ENCODE data around the gene CPVL.
"Not testable (repeated sequence)": the region's sequence is repeated elsewhere in the genome, so short reads cannot be mapped to it uniquely, and the experiment has no call there.

The CPVL gene

DNA sequence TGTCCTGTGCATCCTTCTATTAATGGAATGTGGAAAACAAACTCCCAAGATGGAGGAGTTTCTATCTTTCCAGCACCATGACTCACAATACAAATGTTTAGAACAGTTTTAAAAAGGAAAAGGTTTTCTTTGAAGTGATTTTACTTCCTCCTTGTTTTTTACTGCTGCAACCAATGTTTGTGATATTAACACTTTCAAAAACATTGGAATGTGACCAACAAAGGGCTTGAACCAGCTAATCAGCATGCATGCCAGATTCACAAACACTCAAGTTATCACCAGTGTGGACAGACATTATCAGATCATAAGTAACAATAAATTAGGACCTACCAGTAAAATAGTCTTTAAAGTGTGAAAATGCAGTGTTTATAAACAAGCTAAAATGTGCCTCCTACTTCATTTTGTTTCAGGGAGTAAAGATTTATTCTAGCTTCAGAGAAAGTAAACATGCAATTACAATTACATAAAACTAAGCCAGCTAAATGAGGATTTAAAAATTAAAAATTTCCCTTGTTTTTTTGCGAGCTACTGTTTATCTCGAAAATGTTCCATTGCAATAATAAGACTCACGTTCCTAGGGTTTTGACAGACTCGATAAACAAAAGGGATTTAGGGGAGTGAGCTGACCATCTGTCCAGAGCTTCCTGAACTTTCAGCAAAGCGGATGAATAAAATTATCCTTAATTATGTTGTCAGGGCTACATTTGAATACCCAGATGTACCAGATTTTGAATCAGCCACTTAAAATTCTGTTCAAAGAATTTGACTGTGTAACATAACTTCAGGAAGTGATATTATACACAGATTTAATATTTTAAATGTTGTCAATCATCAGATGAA, 29.8 kb downstream of the CPVL start:
- DNase-seq = no peak

DNA sequence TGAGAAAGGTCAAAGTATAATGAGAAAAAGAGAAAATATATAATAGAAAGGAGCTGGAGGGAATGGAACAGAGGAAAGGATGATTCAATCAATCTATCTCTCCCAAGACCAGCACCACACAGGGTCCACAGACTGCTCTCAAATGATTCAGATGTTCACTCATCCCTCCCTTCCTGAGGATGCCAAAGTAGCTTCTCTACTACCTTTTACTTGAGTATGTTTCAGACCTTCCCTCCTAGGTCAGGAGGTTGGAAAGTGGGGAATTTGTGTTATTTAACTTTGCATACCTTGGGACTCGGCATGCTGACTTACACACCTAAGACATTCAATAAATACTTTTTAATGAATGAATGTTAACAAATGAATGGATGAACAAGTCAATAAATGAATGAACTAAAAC, 30.6 kb downstream of the CPVL start:
- DNase-seq = no peak

DNA sequence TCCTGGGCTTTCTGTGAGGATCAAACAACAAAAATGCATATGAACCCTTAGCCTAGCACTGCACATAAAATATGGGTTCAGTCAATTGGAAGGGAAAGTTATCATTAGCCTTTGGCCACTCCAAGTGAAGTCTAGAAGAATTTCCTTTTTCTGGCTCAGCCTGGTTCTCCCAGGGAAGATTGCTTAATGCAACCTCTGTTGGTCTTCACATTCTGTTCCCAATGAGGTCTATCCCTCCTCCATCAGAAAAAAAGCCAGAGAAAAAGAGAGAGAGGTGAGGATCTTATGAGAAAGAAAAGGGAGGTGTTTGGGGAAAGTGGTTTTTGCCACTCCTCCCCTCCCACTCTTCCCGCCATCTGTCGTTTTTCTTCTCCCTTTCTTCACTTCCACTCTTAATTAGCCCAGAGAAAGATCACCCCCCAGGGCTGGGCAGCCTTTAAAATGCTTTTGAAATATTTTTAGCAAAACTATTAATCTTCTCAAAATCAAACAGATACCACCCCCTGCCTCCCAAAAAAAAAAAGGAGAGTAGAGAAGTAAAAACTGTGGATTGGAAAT, 31.1 kb downstream of the CPVL start:
- DNase-seq = no peak

DNA sequence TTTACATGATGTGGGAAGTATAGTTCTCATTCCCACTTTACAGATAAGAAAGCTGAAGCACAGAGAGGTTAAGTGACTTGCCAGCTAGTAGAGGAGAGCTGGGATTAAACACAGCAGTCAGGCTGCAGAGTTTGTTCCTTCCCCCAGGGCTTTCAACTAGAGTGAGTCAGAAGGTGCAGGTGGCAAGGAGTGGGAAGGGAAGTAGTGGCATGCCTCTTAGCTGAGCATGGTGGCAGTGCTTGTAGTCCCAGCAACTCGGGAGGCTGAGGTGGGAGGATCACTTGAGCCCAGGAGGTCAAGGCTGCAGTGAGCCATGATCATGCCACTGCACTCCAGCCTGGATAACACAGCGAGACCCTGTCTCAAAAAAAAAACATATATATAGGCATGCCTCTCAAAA, 32.1 kb downstream of the CPVL start:
- DNase-seq = not testable (repeated sequence)

DNA sequence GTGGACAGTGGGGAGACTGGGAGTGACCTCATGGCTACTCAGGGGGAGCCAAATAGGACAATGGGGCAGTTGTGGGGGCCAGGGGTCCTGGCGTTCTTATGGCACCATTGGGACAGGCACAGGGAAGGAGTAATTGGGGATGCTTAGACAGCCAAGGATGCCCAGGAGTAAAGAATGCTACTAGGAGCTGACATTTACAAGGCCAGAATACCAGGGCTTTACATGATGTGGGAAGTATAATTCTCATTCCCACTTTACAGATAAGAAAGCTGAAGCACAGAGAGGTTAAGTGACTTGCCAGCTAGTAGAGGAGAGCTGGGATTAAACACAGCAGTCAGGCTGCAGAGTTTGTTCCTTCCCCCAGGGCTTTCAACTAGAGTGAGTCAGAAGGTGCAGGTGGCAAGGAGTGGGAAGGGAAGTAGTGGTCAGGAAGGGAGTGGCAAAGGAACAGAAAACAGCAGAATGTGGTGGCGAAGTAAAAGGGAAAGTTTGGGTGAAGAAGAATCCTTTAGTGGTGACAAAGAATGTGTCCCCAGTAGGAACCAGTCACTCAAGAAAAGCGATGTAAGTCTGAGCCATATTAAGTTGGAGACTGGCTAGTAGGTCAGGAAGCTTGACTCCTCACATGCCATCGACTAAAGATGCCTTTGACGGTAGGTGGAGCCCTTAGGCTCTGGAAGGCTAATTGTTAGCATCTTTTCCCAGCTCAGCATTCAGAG, 32.8 kb downstream of the CPVL start:
- DNase-seq = peak; percentile 99

DNA sequence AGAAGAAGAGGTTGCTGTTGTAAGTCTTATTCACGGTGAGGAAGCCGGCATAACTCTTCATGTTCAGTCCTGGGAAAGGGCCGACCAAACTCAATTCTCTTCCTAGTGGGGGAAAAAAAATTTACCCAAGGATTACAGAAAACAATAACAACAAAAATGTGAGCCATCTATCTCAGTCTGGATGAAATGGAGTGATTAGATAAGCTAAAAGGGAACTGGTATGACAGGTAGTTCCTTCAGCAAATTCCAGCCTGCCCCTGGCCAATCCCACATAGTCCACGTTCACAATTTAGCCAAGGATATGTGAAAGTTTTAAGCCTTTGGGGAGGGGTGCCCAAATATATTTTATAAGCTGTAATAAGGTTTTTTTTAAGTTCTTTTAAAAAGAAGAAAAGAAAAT, 33.6 kb downstream of the CPVL start:
- no peak for DNase-seq

DNA sequence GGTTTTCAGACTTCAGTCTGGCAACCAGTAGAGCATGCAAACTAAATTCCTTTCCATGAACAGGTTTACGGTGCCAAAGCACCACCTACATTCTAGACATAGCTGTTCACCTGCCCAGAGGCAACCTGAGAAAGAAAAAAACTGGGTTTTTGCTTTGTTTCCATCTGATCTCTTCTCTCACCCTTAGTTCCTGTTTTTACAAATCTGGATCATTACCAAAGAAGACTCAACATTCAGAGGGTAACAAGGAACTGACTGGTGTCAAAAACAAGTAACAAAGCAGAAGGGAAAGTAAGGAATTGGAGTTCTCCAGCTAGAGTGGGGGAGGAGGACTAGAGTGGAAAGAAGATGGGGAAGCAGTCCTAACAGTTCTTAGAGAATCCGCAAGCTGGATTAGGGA, 36.4 kb downstream of the CPVL start:
- DNase-seq = peak; percentile 96

DNA sequence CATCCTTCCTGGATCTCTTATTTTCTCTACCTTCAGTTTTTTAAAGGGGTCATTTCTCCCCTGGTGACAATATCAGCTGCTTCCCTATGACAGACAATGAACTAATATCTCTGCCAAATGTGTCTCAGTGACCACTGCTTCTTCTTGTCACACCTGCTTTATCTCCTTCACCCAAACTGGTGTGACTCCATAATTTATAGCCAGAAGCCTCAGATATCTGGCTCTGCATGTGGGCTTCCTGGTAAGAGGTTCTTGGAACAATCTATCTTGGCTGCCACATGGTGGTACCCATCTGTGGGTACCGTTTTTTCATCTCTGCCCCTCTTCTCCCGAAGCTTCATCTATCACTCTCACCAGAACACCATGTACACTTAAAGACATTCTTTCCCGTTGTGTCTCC, 37.0 kb downstream of the CPVL start:
- no peak for DNase-seq

DNA sequence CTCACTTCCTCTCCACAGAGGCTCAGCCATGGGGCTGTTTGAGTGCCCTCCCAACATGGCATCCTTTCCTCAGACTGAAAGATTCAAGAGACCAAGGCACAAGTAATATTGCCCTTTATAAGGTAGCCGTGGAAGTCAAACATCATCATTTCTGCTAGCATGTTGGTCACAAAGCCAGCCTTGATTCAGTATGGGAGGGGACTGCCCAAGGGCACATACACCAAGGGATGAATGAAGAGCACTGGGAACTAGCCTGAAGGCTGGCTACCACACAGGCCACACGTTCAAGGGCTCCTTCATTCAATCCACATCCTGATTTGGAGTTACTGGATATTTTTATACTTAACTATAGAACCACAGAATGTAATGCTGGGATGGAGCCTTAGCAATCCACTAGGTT, 39.3 kb downstream of the CPVL start:
- DNase-seq = no peak

DNA sequence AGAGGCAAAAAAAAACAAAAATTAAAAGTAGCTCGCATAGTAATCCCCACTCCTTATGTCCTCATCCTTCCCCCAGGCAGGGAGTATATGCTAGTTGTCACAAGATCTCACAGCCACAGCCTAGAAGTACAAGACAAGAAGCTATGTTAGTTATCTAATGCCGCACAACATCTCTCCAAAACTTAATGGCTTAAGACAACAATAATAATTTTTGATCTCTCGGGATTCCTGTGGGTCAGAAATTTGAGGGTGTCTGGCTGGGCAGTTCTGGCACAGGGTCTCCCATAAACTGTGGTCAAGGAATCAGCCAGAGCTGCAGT, 39.7 kb downstream of the CPVL start:
- DNase-seq = no peak

DNA sequence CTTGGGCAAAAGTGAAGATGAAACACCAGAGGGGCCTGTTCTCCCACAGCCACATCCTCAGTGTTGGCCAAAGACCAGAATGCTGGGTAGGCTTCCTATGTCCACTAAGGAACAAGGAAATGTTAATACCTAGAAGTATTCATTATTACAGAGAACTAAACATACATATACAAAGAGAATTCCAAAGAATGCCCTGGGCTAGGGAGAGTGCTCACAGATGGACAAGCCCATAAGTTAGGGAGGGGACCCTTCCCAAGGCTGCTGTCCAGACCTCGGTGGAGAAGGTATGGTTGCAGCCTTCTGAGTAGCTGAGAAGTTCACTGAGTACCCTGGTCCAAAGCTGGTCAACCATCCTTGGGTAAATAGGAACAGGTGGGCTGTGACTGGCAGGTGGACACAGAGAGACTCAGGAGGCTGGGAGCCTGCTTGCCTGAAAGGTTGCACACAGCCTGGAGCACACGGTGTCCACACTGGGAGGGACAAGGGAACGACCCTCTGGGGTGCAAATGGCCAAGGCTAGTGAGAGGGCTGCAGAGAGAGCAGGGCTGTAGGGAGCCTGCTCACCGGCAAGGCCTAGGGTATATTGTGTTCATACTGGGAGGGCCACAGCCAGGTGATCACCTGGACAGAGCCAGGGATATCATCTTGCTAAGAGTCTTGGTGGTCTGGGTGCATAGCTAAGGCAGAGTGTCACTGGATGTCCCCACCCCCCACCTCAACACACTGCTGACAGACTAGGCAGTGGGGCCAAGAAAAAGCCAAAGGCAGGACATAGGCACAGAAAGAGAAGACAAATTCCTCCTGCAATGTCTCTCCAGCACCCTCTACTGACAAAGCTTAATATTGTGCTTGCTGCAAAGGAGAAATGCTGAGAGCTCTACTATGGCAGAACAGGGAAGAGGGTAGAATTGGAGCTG, 40.3 kb downstream of the CPVL start:
- DNase-seq = peak; percentile 77

DNA sequence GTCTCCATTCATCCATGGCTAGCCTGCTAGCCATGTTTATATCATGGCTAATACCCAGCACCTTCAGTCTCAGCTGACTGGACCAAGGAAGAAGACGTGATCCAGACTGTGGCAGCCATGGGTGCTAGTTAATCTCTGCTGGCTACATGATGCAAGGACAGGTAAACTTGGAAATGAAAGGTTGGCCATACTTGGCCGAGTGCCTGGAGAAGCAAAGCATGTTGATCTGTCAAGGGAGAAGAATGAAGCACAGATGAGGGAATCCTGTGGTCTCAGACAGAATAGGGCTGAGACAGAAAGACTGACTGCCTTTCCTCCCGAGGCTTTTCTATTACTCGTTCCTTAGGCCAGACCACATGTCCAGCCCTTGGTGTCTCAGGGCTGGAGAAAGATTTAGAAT, 41.1 kb downstream of the CPVL start:
- no peak for DNase-seq

DNA sequence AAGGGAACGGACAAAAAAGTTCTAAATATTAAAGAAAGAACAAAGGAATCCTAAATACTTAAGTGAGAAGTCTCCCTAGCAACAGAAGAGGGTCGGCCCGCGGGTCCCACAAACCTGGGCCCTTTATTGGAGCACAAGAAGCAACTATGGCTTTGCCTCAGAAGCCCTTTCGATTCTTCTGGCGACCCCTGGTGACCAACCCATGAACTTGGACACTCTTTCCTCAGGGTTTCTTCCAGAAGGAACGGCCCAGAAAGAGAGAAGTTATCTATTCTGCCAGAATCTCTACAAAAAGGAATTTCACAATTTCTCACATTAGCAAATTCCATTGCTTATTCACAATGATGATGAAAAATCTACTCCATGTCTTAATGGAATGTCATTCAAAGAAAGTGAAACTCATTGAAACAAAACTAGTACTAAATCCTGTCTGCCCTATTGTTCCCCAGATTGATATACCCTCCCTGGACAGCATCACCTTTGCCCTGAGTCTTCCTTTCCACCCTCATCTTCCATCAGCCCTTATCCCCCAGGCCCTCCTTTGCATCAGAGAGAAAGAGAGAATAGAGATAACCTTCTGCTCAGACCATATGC, 43.7 kb downstream of the CPVL start:
- peak; percentile 58 for DNase-seq

DNA sequence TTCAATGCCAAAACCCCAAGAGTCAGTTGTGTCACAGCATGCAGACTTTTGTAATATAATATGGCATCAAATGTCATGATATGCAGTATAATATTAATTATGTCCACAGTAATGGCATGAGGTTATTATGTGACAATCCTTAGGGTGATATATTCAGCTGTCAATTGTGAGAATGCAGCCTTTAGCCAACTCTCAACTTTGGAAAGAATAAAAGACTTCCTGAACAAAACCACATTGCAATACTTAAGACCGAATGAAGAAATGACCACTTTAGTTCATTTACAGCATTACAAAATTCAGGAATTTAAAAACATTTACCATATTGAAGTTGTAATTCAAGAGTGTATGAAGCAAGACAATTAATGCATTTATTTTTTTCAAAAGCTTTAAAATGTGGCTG, 45.4 kb downstream of the CPVL start:
- peak; percentile 48 for DNase-seq

DNA sequence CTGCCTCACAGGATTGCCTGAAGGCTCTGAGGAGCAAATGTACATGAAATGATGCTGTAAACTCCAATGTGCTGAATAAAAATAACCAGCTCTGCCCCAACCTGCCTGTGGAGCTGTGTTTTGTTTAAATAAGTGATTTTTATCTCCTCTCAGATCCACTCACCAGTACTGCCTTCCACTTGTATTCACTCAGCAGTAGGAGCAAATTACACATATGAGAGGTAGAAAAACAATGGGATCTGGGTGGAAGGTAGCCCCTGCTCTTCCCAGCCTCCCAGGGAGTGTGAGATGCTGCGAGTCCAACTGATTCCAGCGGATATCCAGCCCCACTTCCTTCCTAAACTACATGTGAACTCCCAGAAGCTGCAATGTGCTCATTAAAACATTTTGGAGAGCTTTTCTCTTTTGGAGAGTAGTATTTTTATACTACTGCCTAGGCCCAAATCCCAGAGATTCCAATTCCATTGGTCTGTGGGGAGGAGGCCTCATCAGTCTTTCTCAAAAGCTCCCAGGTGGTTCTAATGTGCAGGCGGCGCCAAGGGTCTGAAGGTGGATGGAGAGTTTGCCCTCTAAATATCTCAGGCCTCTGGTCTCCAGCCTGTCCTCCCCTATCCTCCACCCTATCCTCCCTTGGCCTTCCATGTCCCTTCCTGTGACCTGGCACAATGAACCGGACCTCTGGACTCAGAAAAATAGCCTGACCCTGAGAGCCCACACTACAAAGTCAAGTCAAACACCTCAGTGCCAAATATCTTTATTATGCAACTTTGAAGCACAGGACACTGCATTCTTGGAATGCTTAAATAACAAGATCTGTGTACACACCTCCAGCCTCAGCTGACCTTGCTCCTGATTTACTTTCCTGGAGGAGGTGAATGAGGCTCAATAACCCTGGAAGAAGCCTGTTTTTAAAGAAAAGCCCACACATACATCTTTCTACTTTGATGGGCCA, 46.2 kb downstream of the CPVL start:
- DNase-seq = no peak

DNA sequence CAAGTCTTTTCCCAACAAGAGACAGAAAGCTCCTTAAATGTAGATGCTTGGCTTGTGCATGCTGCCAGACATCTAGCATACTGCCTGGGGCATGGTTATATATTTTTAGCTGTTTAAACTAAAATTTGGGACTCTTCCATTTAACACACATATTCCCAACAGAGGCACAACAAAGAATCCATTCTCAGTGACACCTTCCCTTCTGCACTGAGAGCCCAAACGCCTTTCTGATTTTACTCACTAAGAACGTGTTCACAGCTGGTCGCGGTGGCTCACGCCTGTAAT, 49.9 kb downstream of the CPVL start:
- no peak for DNase-seq

DNA sequence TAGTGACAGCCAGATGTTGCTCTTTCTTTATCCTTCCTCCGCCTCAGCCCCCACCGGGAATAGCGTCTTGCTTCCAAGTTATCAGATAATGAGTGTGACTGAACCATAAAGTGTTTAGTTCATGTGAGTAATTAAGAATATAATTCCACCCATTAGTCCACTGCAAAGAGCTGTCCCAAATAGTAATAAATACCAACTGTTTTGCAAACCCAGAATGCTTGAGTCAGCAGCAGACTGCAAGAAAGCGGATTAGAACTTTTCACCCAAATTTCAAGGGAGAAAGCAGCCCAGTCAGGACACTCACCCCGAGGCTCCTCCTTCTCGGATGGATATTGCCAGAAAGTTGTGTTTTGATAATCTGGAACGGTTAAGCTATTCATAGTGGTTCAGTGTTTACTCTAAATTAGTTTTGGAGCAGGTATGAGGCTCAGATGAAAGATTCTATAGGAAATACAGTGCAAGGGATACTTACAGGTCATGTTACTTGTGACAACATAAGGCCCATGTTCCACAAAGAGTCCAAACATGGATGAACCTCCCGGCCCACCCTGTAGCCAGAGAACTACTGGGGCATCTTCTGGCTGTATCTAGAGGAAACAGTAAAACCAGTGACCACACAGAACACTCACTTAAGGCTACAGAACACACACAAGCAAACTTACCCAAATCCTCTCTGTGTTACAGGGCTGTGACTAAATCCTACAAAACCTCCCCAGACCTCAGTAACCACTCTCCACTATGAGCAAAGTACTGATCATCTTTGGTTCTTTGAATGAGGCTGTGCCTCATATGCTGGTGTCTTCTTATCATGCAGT, 50.5 kb downstream of the CPVL start:
- peak; percentile 59 for DNase-seq

DNA sequence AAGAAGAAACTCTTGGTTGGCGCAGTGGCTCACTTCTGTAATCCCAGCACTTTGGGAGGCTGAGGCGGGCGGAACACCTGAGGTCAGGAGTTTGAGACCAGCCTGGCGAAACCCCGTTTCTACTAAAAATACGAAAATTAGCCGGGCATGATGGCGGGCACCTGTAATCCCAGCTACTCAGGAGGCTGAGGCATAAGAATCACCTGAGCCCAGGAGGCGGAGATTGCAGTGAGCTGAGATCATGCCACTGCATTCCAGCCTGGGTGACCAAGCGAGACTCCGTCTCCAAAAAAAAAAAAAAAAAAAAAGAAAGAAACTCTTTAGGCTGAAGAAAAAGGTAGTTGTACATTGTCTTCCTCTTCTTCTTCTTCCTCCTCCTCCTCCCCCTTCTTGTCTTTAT, 53.2 kb downstream of the CPVL start:
- DNase-seq = not testable (repeated sequence)

DNA sequence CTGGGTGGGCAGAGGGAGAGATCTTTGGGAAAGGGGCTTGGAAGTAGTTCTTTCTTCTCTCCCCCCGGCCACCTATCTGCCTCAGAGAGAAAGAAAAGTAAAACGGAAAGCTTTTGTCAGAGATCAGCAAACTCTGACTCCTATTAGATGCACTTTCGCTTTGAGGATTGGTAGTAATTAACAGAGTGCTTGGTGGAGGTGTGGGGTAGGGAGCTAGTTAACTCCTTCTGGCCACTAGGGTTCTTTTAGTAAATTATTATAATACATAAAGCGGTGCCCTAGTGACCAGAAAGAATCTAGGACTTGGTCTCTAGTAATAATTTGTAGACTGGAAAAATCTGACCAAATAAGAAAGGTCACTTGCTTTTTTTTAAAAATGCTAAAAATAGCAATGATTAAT, 54.6 kb downstream of the CPVL start:
- no peak for DNase-seq

DNA sequence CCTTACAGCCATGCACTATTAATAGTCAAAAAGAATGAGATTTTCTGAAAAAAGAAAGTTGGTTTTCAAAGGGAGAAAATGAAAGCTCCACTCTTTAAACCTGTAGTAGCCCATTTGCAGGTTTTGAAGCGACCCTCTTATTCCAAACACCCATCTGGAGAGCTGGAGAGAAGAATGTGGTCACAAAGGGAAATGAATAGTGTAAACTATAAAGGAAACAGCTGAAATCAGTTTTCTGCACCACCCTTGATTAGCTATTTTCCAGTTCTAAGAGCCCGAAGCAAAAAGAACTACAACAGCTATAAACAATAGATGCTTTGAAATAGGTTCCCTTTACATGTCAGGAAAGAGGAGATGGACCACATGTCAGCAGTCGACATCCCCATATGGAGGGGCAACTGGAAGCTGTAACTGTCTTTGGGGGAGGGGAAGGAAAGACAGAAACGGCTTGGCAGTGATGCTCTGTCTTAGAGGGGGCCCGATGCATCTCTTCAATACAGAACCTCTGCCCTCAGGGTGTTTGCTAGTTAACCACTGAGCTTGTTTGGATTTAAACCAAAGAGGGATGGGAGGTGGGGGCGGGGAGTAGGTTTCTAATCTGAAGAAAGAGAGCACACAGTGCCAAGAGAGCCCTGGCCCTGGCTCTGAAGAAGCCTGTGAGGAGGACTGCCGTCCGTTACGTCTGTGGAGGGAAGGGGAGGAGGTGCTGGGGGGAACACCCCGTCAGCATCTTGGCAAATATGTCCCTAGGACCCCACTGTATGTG, 55.3 kb downstream of the CPVL start:
- DNase-seq = no peak
